ENCODE measurements around the gene C10orf90.
"Not testable (repeated sequence)": the region's sequence is repeated elsewhere in the genome, so short reads cannot be mapped to it uniquely, and the experiment has no call there.

Gene C10orf90

DNA sequence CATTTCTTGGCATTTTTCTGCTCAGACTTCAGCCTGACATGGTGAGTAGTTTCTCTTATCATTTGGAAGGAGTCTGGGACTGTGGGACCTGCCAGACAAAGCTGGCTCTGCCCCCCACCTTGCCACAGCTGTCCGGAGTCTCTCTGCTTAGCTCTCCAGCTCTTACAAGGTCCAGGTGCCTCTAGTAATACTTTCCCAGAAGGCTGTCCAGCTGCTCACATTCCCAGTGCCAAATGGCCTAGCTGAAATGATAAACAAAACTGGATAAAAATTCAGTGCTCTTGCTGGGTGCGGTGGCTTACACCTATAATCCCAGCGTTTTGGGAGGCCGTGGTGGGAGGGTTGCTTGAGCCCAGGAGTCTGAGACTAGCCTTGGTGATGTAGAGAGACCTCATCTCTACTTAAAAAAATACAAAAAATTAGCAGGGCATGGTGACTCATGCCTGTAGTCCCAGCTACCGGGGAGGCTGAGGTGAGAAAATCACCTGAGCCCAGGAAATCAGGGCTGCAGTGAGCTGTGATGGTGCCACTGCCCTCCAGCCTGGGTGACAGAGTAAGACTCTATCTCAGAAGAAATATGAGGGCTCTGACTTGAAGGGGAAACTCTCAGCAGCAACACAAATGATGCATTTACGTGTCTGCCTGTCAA, 86.8 kb downstream of the C10orf90 start:
- no peak for DNase-seq (ENCODE audit: low spot score)

DNA sequence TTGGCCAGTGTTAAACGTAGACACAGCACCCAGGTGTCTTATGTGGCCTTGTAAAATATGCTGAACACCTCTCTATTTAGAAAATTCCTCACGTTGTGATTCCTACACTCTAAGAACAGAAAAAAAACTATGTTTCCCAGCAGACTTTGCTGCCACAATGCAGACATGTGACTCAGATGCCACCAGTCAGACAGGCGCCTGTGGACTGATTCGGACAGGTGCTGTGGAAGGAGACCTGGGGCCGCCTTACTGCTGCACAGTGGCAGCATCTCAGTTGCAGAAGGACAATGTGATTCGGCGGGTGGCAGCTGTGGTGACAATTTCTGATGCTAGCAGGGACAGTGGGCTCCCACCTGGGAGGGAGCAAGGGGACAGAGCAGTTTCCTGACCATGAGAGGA, 88.8 kb downstream of the C10orf90 start:
- DNase-seq (ENCODE audit: low spot score) = no peak

DNA sequence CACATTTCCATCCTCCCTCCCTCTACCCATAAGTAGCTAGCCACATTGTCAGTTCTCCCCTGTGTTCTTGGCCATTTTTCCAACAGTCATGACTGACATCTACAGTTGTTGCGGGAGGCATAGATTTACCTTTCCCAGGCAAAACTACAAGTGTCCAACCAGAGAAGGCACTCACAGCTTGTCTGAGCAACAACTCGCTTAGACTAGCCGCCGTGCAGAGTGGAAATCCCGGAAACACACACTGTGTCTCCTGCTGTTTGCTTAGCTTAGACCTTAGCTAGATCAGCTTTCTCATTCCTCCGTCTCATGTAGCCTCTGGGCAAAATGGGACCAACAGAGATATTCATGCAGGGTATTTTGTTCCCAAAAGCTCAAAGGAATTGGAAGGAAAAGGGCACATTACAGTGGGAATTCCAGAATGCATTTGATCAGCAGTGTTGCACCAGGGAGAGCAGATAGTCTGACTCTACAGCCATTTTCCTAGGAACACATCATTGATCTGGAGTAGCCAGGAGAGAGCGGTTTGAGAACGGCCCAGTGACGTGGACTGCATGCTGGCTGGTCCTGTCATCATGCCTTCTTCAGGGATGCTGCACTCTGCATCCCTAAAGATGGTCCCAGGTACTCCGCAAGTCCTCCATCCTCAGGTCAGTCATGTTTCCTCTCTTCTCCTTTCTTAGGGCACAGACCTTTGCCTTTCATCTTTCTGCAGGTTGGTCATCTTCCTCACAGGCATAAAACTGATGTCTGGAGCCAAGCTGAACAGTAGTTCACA, 89.4 kb downstream of the C10orf90 start:
- no peak for DNase-seq (ENCODE audit: low spot score)

DNA sequence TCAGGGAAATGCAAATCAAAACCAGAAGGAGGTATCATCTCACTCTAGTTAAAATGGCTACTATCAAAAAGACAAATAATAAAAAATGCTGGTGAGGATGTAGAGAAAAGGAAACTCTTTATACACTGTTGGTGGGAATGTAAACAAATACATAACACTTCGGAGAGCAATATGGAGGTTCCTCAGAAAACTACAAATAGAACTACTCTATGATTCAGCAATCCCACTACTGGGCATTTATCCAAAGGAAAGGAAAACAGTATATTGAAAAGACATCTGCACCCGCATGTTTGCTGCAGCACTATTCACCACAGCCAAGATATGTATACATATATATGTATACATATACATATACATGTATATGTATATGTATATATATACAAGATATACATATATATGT, 94.2 kb downstream of the C10orf90 start:
- DNase-seq (ENCODE audit: low spot score) = no peak

DNA sequence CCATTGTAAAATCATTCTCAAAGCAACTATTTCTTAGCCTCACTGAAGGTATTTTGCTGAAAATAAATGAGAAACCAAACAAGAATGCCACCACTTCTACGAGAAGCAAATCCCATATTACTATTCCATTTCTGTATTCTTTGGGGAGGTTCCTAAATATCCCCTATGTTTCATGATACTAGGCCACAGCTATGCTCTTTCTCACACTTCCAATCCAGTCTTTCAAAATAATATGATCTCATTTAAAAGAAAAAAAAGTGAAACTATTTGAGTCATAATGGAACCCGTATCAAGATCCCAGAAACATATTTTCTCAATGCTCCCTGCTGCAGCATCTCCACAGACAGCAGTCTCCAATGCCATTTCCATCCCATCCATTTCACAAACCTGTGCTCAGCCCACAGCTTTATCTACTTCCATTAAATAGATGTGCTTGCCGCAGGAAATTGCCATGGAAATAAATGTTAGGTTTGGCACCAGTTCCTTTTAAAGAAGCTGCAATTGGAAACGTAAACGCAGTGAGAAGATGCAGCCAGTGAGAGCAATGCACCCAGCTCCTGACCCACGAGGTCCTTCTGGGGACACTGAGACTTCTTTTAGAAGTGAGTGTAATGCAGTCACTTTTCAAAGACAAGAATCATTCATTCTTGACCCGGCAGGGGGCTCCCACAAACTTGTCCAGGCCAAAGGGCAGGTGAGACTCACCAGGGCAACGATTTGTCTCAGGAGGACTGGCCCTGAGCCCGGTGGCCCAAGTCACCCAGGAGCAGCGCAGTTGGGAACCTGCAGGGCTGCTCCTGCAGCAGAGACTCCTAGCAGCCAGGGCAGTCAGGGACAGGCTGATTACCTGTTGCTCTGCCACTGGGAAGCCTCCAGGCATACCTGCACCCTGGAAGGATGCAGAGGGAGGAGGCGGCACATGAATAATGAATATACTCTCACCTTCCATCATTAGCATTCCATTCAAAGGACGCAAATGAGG, 99.6 kb downstream of the C10orf90 start:
- no peak for DNase-seq (ENCODE audit: low spot score)

DNA sequence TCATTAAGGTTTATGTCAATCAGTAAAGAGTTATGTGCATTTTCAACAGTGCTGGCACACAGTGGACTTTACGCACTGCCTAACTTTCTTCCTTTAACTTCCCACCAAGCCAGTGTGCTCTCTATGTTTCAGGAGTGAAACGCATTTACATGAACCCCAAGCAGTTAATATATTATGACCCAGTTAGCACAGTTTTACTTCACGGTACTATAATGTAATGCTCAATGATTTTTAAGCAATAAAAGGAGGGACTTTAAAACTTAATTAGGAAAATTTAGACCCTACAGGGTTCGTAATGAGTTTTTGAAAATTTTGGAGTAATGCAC, 100.3 kb downstream of the C10orf90 start:
- DNase-seq (ENCODE audit: low spot score) = no peak

DNA sequence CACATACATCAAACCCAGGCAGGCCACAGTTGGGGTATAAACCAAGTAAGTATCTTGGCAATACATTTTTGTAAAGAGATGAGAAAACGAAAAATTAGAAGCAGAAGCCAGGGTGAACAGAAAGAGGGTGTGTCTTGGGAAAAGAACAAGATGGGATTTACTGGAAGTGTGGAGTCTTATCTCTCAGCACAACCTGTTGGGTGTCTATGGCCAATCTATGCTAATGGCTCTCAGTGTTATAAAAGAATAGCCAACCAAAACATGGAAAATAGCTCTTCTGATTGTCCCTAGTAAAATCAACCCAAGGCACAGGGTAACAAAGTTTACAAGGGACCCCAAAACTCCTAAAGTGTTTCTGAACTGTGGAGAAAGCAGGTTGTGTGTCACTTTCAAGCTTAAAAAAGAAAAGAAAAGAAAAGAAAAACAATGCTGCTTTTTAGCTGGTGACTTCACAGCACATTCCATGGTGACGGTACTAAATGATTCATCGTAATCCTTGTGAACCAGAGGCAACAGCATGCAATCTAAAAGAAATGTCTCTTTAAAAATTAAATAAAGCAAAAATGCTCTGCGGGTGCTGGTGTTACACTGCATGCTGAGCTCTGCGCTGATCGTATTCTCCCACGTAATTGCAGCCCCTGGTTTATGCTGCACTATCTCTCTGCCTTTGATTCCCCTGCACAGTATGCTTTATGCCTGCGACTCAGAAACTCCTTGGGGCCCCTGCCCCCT, 100.8 kb downstream of the C10orf90 start:
- DNase-seq (ENCODE audit: low spot score) = no peak

DNA sequence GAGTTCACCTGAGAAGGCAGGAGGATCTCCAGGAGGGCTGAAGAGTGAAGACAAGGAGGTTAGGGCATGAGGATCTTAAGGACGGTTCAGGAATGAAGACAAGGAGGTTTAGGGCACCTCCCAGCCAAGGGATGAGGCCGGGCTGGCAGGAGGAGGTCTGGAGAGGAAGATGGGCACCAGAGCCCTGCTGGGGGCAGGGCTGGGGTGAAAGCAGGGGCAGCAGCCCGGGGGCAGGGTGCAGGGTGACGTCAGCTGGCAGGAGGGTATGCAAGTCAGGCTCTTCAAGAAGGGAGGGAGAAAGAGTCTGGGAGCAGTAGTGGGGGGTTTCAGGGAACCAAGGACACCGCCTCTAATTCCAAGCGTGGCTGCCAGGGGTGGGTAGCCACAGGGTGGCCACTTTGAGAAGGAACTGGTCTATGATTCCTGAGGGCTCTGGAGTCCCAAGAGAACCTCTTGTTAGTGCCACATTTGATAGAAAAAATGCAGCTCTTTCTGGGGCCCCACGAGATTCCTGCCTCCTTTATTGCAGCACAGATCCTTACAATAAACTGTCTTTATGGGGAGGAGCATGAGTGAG, 101.6 kb downstream of the C10orf90 start:
- DNase-seq (ENCODE audit: low spot score) = no peak

DNA sequence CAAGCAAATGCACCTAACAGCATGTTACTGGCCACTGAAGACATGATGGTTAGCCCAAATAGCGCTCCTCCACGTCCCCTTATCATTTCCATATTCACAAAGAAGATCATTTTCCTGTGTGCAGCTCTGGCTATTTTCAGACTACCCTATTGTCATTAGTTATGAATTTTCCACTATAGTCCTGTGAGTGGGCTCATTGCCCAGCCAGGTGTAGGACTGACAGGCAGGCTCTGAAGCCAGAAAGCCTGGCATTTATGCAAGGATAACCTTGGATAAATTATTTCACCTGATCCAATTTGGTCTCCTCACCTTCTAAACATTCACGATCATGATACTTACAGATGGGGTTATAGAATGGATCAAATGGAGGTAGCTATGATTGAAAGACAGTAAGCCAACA, 104.6 kb downstream of the C10orf90 start:
- DNase-seq (ENCODE audit: low spot score) = no peak

DNA sequence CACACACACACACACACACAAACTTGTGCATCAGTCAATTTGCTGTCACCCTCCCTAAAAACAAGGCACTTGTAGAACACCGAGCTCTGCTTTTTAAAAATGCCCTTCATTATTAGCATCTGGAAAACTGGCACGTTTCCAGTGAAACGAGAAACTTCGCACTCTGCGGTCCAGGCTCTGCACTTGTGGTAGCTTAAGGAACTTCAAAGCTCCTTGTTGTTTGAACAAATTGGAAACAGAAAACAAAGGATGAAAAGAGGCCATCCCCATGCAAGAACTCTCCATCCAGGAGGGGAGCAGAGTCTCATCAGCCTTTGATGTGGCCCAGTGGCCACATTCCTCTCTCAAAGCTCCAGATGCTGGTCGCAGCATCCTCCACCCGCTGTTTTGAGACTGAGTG, 105.1 kb downstream of the C10orf90 start:
- DNase-seq (ENCODE audit: low spot score) = no peak

DNA sequence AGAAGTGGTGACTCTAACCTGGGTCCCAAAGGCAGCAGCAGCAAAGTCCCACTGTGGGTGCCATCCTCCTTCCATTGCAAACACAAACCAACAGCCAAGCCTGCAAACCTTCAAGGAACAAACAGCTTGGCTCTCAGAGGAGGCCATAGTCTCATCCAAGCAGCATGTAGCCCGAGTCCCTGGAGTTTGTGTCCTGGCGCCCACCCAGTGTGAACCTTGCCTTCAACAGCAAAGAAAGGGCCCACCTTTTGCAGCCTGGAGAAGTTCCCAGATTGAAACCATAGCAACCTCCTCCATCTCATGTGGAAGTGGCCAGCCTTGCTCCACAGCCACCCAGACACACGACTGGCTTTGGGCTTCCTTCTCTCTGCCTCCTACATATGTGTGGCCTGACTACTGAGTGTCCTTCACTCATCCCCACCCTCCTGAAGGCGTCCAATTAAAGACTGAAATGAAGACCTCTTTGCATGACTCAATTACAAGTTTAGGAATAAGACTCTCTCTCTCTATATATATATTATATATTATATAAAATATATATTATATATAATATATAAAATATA, 106.1 kb downstream of the C10orf90 start:
- no peak for DNase-seq (ENCODE audit: low spot score)

DNA sequence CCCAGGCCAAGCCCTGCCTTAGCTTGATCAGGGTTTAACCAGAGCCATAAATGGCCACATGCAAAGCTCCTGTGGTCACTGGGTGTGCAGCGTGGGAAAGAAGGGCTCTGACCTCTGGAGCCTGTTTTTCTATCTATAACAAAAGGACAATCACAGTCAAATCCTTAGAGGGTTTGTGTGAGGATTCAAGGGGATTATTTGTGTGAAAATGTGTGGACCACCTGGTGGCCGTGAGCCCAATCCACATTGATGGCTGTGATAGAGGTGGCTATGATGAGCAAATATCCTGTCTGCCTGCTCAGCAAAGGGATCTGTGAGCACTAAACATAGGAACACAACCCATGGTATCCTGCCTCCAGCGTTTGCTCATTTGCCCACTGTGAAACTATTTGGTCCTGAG, 107.1 kb downstream of the C10orf90 start:
- no peak for DNase-seq (ENCODE audit: low spot score)

DNA sequence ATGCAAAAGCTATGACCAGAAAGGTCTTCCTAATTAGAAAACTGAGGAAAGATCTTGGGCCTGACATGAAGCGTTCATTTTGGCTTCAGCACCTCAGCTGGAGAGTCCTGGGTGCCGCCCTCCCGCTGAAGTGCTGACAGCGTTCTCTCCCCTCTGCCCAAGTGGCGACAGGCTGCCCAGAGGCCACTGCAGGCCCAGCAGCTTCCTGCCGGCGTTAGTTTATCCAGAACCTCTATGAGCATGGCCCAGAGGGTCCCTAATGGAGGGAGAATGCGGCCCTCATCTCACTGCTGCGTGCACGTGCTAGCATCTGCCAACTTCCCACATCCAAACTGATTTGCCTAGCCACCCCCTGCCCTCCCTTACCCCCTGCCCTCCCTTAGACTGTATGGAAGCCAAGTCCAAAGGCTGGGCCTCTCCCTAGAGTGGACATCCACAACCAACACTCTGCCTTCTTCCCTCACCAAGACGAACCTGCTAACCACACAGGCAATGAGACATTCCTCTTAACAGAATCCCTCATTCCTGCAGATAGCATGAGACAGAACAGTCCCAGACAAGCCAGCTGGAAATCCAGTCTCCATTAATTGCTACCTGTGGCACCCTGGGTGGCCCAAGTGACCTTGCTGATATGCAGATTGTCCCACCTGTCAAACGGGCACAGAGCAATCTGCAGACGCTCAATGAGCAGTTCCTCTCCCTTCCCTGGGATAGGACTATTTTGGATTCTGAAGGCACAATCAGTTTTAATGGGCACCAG, 108.4 kb downstream of the C10orf90 start:
- no peak for DNase-seq (ENCODE audit: low spot score)

DNA sequence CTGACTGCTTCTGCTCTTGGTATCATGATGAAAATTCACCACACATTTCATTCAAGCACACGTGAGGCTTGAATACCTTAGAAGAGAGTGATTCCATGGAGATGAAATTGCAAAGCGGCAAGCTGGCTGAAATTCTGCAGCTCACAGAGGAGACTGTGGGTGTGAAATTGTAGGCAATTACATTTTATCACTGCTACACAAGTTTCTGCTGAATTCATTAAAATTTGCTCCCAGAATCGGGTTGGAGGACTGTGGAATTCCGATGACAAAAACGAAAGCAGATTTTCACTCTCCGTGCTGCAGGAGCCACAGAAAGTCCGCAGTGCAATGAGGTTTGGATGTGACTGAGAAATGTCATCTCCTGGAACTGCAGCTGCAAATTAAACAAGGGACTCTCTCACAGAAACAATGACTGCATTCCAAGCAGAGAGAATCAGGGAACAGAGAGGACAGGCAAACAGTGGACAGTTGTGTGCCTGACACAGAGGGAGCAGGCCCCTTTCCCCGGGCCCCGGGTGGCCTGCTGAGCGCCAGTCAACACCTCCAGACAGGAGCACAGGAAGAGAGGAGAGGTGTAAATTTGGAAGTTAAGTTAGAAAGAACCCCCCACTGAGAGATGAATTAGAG, 109.1 kb downstream of the C10orf90 start:
- no peak for DNase-seq (ENCODE audit: low spot score)

DNA sequence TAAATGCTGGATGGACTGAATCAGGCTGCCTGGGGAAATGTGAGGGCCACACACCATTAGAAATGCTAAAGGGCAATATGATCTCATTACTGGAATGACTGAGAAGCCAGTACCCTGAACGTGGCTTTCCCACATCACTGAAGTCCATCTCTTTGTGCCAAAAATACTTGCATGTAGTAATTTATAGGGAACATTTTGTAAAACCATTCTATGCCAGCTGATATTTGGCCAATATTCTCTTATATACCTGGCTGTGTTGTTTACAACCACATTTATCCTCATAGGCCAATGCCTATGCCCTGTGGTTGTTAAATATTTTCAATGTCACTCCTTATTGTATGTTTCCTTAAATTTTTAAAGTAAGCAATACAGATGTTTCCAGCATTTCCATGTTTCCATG, 111.6 kb downstream of the C10orf90 start:
- DNase-seq (ENCODE audit: low spot score) = no peak

DNA sequence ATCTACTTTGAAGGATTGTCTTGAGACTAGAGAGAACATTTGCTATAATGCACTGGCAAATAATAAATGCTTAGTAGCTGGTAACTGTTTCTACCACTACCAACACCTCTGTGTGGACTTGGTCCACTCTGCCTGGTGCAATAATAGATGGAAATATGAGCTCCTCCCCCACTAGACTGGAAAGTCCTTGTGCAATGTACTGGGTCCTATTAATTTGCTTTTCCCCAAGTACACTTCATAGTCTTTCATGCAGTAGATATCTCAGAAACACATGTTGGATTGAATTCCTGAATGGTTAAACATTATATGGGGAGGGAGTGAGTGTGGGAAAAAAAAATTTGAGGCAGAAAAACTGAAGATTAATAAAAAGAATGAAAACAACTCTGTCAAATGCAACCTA, 119.3 kb downstream of the C10orf90 start:
- no peak for DNase-seq (ENCODE audit: low spot score)

DNA sequence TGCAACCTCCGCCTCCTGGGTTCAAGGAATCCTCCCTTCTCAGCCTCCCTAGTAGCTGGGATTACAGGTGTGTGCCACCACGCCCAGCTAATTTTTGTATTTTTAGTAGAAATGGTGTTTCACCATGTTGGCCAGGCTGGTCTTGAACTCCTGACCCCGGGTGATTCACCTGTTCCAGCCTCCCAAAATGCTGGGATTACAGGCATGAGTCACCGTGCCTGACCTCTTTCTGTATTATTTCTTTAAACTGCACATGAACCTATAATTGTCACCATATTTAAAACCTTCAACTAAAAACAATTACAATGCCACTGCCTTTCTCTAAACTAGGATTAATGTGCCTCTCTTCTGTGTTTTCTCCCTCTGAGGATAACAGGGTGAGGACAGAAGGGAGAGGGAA, 119.9 kb downstream of the C10orf90 start:
- not testable (repeated sequence) for DNase-seq (ENCODE audit: low spot score)

DNA sequence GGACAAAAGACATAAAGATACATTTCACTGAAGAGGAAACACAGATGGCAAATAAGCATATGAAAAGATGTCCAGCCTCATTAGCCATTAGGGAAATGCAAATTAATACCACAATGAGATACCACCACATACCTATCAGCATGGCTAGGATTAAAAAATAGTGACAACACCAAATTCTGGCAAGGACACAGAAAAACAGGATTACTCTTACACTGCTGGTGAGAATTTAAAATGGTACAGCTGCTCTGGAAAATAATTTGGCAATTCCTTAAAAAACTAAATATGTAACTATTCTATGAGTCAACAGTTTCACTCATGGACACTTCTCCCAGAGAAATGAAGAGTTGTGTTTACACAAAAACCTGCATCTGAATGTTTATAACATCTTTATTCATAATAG, 121.1 kb downstream of the C10orf90 start:
- DNase-seq (ENCODE audit: low spot score) = no peak

DNA sequence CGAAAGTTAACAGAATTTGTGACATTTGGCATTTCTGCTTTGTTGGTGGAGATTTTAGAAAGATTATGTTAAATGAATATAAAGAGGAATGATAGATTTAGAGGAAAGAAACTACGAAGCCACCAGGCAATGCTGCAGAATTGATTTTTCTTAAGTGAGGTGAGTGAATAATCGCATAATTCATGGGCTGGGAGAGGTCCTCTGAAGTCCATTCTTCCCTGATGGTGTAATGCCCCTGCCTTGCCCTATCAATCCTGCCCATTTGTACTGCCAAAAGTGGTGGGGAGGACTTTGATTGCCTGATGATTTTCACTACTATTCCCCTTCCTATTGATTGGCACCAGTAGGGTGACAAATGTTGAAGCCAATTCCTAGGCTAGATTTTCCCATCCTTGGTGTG, 125.9 kb downstream of the C10orf90 start:
- no peak for DNase-seq (ENCODE audit: low spot score)

DNA sequence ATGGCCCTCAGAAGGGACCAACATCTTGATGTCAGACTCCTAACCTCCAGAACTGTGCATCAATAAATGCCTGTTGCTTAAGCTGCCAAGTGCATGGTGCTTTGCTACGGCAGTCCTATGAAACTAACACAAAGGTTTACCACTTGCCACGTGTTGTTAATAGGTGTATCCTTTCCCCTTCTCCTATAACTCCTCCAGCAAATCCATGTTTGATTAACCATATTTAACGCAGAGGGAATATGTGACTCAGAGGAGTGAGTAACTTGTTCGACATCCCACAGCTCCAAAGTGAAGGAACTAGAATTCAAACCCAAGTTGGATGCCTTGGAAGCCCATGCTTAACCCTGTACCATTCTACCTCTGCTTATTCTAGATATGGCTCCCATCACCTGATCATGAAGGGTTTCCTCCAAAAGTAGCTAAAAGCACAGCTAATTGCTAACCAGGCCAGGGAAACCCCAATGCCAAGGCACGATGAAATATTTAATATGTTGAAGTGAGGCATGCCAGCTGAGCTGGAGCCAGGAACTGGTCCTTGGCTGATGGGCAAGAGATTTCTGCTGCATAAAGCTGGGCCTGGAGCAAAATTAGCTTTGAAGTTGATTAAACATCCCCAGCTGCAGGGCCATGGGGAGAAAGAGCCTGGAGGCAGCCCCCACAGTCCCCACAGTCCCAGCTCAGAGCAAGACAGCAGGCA, 131.9 kb downstream of the C10orf90 start:
- no peak for DNase-seq (ENCODE audit: low spot score)

All from HuH-7.5 (cell line).